CD4-positive, alpha-beta T cell treated with Interleukin-12 subunit alpha and Interleukin-12 subunit beta, for 1 hour (primary cell): ENCODE results near the gene PTPN20.
"Not testable (repeated sequence)": the region's sequence is repeated elsewhere in the genome, so short reads cannot be mapped to it uniquely, and the experiment has no call there.

Experiments used
- DNase-seq: peaks from one replicate; pipeline ENCODE4 v3.0.0-alpha.2; 2020

Gene PTPN20

GRCh38 chr10:46960742-46961141 is 49.5 kb downstream of the PTPN20 start:
- DNase-seq, result not testable (repeated sequence)

- DNase-seq, result not testable (repeated sequence)
These were observed 52.1 kb downstream of the PTPN20 start for GRCh38 chr10:46963356-46963755.

- not testable (repeated sequence) for DNase-seq
These were observed 55.8 kb downstream of the PTPN20 start for GRCh38 chr10:46967013-46967412.

- not testable (repeated sequence) for DNase-seq
These were observed 69.0 kb downstream of the PTPN20 start for GRCh38 chr10:46980223-46980622.

GRCh38 chr10:46987233-46987924 is 76.2 kb downstream of the PTPN20 start:
- DNase-seq, result not testable (repeated sequence)

- no peak for DNase-seq
These were observed 81.8 kb downstream of the PTPN20 start for GRCh38 chr10:46992803-46993561.

GRCh38 chr10:46995234-46995633 is 84.0 kb downstream of the PTPN20 start:
- DNase-seq, result no peak

- DNase-seq, result no peak
These were observed 87.0 kb downstream of the PTPN20 start for GRCh38 chr10:46998192-46998591.

- DNase-seq, result no peak
These were observed 87.4 kb downstream of the PTPN20 start for GRCh38 chr10:46998595-46998994.

- DNase-seq, result no peak
These were observed 88.0 kb downstream of the PTPN20 start for GRCh38 chr10:46999217-46999616.

GRCh38 chr10:47008769-47009168 is 97.5 kb downstream of the PTPN20 start:
- no peak for DNase-seq

- DNase-seq, result no peak
These were observed 98.1 kb downstream of the PTPN20 start for GRCh38 chr10:47009215-47009838.

GRCh38 chr10:47010036-47010435 is 98.8 kb downstream of the PTPN20 start:
- DNase-seq, result no peak

GRCh38 chr10:47012214-47012613 is 101.0 kb downstream of the PTPN20 start:
- DNase-seq, result no peak

GRCh38 chr10:47013507-47014154 is 102.4 kb downstream of the PTPN20 start:
- DNase-seq, result no peak

GRCh38 chr10:47015404-47015803 is 104.2 kb downstream of the PTPN20 start:
- DNase-seq, result no peak

GRCh38 chr10:47016564-47016963 is 105.3 kb downstream of the PTPN20 start:
- no peak for DNase-seq

- DNase-seq, result no peak
These were observed 107.0 kb downstream of the PTPN20 start for GRCh38 chr10:47018026-47018735.

GRCh38 chr10:47019155-47020145 is 108.2 kb downstream of the PTPN20 start:
- DNase-seq, result no peak

GRCh38 chr10:47020471-47020870 is 109.2 kb downstream of the PTPN20 start:
- no peak for DNase-seq

GRCh38 chr10:47021850-47022249 is 110.6 kb downstream of the PTPN20 start:
- no peak for DNase-seq
